ENCODE results near the gene SPACA7. TPM values are rescaled to one million over a fixed set of nuclear protein-coding genes. Genes with fewer than 3 reads are reported as not detected.

Gene SPACA7
- total RNA-seq, 1 experiment from 2014 or later: not detected

DNA sequence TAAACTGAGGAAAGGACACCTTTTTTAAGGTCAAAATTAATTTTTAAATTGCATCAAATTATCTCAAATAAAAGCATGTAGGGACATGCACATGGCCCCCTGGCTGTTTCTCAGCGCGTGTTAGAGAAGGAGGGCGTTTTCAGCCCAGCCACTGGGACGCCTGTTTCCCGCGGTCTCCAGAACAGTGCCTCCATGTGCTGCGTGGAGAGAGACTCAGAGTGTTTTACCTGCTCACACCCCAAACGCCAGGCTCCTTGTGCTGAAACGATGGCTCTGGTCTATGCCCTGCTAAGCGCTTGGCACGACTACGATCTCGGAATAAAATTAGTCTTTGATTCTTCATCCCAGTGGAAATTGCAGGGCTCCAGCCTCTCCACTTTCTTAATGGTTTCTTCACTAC, 20.0 kb upstream of the SPACA7 start:
- H3K36me3 Mint-ChIP-seq (ENCODE audit: insufficient read depth in 1 of 3, low read depth in 3 of 3): no peaks in the 10 kb centered on the region; a peak in 1 of 7 replicates
- Histone ChIP-seq H3K56ac (ENCODE audit: insufficient read length, low read depth, low read length) (no peak overlapping the region), H2BK20ac (ENCODE audit: low read depth, low read length, poor library complexity, severe bottlenecking) (no peak overlapping the region), H3K9ac (ENCODE audit: extremely low read depth, insufficient read length, low read length) (no peak overlapping the region), H3K4me1 (ENCODE audit: insufficient read depth, low read length) (no peaks in the 10 kb centered on the region), H2AFZ (ENCODE audit: low read length) (no peak overlapping the region), H3K18ac (ENCODE audit: insufficient read length, low read depth, low read length) (no peak overlapping the region), H2BK12ac (ENCODE audit: insufficient read length, low read depth, low read length) (no peak overlapping the region), H3K79me2 (ENCODE audit: insufficient read depth, low read length) (no peaks in the 10 kb centered on the region), H3K4ac (ENCODE audit: low read depth, low read length) (no peak overlapping the region), H4K8ac (replicated peaks; ENCODE audit: insufficient read length, low read depth, low read length) (no peak overlapping the region), H3K4me2 (ENCODE audit: insufficient read depth, insufficient read length, low read length) (no peak overlapping the region), H4K91ac (ENCODE audit: insufficient read length, low read depth, low read length) (no peak overlapping the region), H4K20me1 (ENCODE audit: control insufficient read depth, insufficient read depth, insufficient read length) (no peaks in the 10 kb centered on the region), H3K23ac (ENCODE audit: insufficient read length, low read depth, low read length) (no peak overlapping the region), H3K79me1 (ENCODE audit: insufficient read depth, low read depth, low read length, poor library complexity, severe bottlenecking) (no peaks in the 10 kb centered on the region), H4K5ac (ENCODE audit: insufficient read length, low read depth, low read length) (no peak overlapping the region), H3K27ac (ENCODE audit: insufficient read length, low read depth, low read length) (no peak overlapping the region), H3K27me3 (ENCODE audit: insufficient read depth, low read length) (no peaks in the 10 kb centered on the region), H2BK120ac (ENCODE audit: low read depth, low read length, poor library complexity, severe bottlenecking) (no peak overlapping the region), H3K14ac (ENCODE audit: insufficient read depth, low read length) (no peak overlapping the region; the same call in 1 of the 2 replicates), H2BK5ac (ENCODE audit: insufficient read length, low read length) (no peak overlapping the region), H2AK5ac (ENCODE audit: insufficient read length, low read length) (no peak overlapping the region), H3T11ph (ENCODE audit: low read length) (no peak overlapping the region), H3K9me3 (ENCODE audit: control insufficient read depth, low read depth, low read length) (no peaks in the 10 kb centered on the region), H2BK15ac (ENCODE audit: low read depth, low read length) (no peak overlapping the region), H3K23me2 (ENCODE audit: insufficient read length, low read depth, low read length, poor library complexity, severe bottlenecking) (no peaks in the 10 kb centered on the region)
- H3K27me3 Mint-ChIP-seq (ENCODE audit: low read depth): peaks cover 20% of the 10 kb centered on the region
- peaks cover 25 to 26% of the 10 kb centered on the region in 2 experiments for H3K4me1 Mint-ChIP-seq
- WGBS (ENCODE audit: extremely low coverage, insufficient read length, low lambda C conversion rate): no CpG with 5 or more reads among the region's 13 CpGs
- H3K9me3 Mint-ChIP-seq: peaks cover 4 to 11% of the 10 kb centered on the region in 2 experiments; a peak in 2 of 5 replicates
- H3K4me3 Mint-ChIP-seq: no peak overlapping the region
- TF ChIP-seq, protein P1, sequence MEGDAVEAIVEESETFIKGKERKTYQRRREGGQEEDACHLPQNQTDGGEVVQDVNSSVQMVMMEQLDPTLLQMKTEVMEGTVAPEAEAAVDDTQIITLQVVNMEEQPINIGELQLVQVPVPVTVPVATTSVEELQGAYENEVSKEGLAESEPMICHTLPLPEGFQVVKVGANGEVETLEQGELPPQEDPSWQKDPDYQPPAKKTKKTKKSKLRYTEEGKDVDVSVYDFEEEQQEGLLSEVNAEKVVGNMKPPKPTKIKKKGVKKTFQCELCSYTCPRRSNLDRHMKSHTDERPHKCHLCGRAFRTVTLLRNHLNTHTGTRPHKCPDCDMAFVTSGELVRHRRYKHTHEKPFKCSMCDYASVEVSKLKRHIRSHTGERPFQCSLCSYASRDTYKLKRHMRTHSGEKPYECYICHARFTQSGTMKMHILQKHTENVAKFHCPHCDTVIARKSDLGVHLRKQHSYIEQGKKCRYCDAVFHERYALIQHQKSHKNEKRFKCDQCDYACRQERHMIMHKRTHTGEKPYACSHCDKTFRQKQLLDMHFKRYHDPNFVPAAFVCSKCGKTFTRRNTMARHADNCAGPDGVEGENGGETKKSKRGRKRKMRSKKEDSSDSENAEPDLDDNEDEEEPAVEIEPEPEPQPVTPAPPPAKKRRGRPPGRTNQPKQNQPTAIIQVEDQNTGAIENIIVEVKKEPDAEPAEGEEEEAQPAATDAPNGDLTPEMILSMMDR (conservative IDR thresholded peaks at IDR 0.05): no peak
- H3K27ac Mint-ChIP-seq: no peak overlapping the region
- DNase-seq: no peak
